Liver (tissue), 3 donors: ENCODE measurements around the gene EGFLAM.

ENCODE experiments used
- ATF3 ChIP-seq: IDR thresholded peaks from 2 replicates; pipeline ENCODE4 v1.6.1; 2016; ENCODE audit warnings: antibody characterized with exemption
- CTCF ChIP-seq: fragments of 150-350 bp; IDR thresholded peaks from 2 replicates; pipeline ENCODE4 v1.5.1; 2017; ENCODE audit warnings: improper control_type of control experiment, low read depth, low read length; ENCODE audit not compliant: missing input control
- EGR1 ChIP-seq, 2 donors: IDR thresholded peaks; 2 replicates each; pipeline ENCODE4 v1.6.1; 2016 to 2018; ENCODE audit warnings: antibody characterized with exemption in 2 of 2, low read depth in 2 of 2
- GABPA ChIP-seq, 2 donors: IDR thresholded peaks in 1 of 2; conservative IDR thresholded peaks in 1 of 2; 2 replicates each; pipeline ENCODE4 v1.6.1; 2016; ENCODE audit warnings: antibody characterized with exemption in 2 of 2, mild to moderate bottlenecking in 1 of 2, moderate library complexity in 1 of 2
- JUND ChIP-seq, 2 donors: IDR thresholded peaks; 2 replicates each; pipeline ENCODE4 v1.6.1; 2016; ENCODE audit warnings: antibody characterized with exemption in 2 of 2
- MAX ChIP-seq: IDR thresholded peaks from 2 replicates; pipeline ENCODE4 v1.6.1; 2016; ENCODE audit warnings: antibody characterized with exemption
- NR2F2 ChIP-seq: IDR thresholded peaks from 2 replicates; pipeline ENCODE4 v1.6.1; 2016; ENCODE audit warnings: antibody characterized with exemption
- REST ChIP-seq: IDR thresholded peaks from 2 replicates; pipeline ENCODE4 v1.6.1; 2016; ENCODE audit warnings: antibody characterized with exemption, mild to moderate bottlenecking
- SP1 ChIP-seq: IDR thresholded peaks from 2 replicates; pipeline ENCODE4 v1.6.1; 2018; ENCODE audit warnings: antibody characterized with exemption, mild to moderate bottlenecking
- TAF1 ChIP-seq: conservative IDR thresholded peaks from 2 replicates; pipeline ENCODE4 v1.6.1; 2016; ENCODE audit warnings: antibody characterized with exemption, mild to moderate bottlenecking
- YY1 ChIP-seq: IDR thresholded peaks from 2 replicates; pipeline ENCODE4 v1.6.1; 2016; ENCODE audit warnings: antibody characterized with exemption, mild to moderate bottlenecking
- donor health status: healthy.
- donor health status: healthy.

GRCh38 chr5:38226091-38226490 is 32.3 kb upstream of the EGFLAM start:
- TF ChIP-seq CTCF (no peak), SP1 (no peak), GABPA (IDR thresholded peaks at IDR 0.05 in 1 of 2, conservative IDR thresholded peaks at IDR 0.05 in 1 of 2) (no peak), REST (no peak), JUND (IDR thresholded peaks at IDR 0.05) (no peak), MAX (no peak), YY1 (no peak), TAF1 (no peak), ATF3 (no peak), NR2F2 (no peak), EGR1 (IDR thresholded peaks at IDR 0.05; ENCODE audit: low read depth in 2 of 2) (no peak)
